GM21717 (cell line): ENCODE data around the gene SLC16A12.
"Not testable (repeated sequence)": the region's sequence is repeated elsewhere in the genome, so short reads cannot be mapped to it uniquely, and the experiment has no call there.

ENCODE experiments used
- ATAC-seq: cut with Tn5 transposase; IDR thresholded peaks from one replicate; pipeline ENCODE4 v1.9.1; 2021; ENCODE audit warnings: mild to moderate bottlenecking, moderate library complexity; ENCODE audit not compliant: unreplicated experiment

SLC16A12 gene

DNA sequence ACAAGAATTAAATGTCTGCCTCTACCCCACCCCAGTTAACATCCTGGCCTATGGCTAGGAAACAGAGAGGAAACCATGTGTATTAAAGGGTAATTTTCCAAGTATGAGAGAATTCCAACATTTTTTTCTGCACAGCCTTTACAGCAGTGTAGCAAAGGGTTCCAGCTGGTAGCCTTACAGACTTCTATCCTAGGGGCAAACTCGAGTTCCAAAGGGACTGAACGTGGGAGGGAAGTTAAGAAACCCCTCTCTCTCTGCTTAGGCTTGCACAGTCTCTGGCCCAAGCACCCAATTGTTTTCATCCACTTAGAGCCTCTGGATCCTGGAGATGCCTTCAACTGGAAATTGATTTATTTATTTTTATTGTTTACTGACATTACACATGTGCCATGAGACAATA, 60.3 kb downstream of the SLC16A12 start:
- no peak for ATAC-seq

DNA sequence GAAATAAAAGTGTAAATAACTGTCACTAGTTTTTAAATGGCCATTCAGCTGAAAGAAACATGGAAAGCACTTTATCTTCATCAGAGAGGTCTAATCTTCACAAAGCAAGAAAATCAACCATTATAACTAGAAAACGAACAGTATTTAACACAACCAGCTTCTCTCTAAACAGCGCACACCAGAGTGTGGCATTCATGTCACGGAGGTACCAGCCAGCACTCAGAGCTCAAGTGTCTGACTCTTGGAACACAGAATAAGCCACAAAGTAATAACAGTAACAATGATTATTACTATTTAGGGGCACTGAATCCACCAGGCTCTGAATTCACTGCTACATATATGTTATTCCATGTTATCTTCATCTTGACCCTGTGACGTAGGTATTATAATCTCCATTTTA, 60.9 kb downstream of the SLC16A12 start:
- ATAC-seq: no peak

DNA sequence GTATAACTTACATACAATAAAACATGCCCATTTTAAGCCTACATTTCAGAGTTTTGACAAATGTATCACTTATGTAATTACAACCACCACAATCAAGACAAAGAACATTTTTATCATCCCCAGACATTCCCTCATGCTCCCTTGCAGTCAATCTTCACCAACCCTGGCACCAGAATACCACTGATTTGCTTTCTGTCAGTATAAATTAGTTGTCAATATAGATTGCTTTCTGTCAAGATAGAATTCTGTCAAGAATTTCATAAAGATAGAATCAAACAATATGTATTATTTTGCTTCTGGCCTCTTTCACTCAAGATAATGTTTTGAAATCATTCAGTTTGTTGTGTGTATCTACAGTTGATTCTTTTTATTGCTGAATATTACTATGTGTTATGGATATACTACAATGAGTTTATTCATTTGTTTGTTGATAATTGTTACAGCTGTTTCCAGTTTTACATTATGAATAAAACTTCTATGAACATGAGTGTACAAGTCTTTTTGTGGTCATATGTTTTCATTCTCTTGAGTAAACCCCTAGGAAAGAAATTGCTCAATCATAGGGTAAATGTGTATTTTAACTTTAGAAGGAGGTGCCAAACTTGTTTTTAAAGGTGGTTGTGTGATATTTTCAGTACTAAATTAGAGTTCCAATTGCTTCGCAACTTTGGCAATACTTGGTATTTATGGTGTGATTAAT, 64.1 kb downstream of the SLC16A12 start:
- no peak for ATAC-seq

DNA sequence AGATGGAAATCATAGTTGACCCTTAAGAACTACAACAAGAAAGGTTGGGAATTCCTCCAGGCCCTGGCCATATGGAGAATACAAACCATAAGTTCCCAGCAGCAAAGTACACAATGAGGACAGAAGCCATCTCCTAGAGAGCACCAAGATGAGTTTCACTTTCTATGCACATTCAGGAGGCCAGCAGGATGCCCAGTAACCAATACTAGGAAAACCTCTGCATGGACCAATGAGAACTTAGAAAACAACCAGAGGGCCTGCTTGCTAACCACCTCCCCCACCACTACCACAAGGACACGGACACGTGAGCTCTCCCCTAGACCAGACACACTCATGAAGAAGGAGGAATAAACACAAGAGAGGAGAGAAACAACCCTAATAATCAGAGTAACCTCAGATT, 64.8 kb downstream of the SLC16A12 start:
- ATAC-seq: no peak

DNA sequence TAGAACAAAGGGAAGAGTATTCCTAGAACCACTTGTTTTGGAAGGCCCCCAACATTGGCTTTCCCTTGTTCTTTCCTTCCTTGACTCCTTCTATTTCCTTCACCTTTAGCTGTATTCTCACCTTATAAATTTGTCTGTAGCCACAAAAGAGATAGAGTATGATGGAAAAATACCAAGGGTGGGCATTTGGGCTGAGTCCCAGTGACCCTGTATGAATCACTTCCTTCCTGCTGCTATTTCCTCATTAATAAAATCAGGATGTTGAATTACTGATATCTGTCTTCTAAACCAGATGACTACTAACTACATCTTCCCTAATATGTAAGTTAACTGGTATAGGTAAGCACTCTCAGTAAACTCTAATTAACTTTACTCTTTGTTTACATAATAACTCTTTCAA, 65.9 kb downstream of the SLC16A12 start:
- no peak for ATAC-seq

- ATAC-seq: no peak
These were observed 67.0 kb downstream of the SLC16A12 start for GRCh38 chr10:89468191-89468965.

DNA sequence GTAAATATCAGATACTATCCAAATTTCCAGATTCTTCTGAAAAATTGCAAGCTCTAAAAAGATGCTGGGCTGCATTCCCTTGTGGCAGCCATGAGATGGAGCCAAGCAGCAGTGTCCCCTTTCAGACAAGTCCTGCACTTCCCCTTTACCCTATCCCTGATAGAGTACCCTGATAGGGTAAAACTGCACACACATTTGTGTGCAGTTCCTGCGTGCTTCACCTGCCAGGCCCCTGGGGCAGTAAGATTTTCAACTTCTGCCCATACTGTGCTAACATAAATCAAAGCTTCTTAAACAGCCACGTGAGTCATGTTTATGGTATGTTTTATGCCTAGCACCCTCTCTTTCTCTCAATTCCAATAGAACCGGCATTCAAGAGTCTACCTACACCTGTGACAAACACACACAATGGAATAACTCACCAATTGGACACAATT, 68.8 kb downstream of the SLC16A12 start:
- ATAC-seq: no peak

GRCh38 chr10:89465196-89465595, 70.2 kb downstream of the SLC16A12 start:
- no peak for ATAC-seq

GRCh38 chr10:89463846-89464537, 71.4 kb downstream of the SLC16A12 start:
- ATAC-seq: no peak

DNA sequence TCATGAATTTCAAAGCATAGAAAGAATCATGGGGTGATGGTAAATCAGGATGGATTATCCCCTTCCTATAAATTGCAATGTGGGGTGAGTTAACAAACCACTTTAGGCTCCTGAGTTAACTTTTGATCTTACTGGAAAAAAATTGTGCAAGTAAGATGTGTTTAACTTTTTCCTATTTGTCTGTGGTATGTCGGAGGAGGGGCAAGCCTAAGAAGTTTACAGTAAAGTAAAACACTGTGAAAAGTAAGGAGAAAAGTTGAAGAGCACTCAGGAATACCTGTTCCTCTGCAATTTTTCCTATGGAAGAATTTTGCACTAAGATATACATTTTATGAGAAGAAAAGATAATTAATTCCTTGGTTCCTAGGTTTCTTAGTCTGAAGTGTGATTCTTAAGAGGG, 76.6 kb downstream of the SLC16A12 start:
- no peak for ATAC-seq

GRCh38 chr10:89458291-89458690, 77.1 kb downstream of the SLC16A12 start:
- no peak for ATAC-seq

- ATAC-seq: no peak
These were observed 80.6 kb downstream of the SLC16A12 start for GRCh38 chr10:89454561-89455347.

DNA sequence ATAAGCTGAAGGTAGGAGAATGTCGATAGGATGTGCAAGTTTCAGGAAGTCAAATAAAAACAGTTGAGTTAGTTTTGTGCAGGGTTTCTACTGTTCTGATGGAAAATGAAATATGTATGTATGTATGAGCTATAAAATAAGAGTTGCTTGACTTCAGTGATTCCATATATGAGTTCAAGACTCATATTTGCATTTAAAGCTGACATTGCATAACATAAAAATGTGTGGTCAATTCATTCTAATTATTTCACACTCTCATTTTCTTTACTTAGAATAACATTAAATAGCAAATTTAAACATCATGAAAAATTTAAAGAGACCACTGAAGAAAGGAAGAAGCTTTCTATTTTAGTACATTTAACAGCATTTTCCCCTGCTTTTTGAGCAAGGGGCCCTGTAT, 83.2 kb downstream of the SLC16A12 start:
- ATAC-seq: no peak

DNA sequence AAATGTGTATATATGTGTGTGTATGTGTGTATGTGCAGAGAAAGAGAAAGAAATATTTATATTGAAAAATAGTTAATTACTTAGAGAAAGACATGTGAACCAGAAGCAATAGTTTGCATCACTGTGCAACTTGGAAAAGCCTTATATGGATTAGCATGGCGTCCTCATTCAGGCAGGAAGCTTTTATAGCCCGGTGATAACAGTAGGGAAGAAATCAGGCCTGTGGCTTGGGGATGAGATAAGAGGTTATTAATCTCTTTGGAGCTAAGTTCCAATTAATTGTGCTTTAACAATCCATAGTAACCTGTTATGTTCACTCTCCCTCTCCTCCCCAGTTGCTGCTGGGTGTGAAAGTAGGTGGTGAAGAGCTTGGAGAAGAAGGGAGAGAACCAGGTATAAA, 84.5 kb downstream of the SLC16A12 start:
- ATAC-seq: no peak

- not testable (repeated sequence) for ATAC-seq
These were observed 90.6 kb downstream of the SLC16A12 start for GRCh38 chr10:89444819-89445218.

DNA sequence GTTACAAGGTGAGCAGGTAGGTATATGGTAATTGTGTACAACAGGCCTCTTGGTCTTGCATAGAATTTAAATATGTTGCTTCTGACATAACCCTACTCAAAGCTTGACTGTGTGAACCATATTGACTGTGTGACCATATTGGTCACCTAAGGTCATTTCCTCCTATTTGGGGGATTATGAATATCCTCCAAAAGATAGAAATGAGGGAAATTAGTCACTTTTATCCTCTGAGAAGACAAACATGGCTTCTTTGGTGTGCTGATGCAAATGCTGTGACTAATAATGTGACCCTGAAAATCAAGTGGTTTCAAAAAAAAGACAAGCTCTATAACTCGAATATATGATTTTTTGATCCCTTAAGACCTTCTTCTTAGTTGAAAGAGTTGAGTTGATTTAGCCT, 93.1 kb downstream of the SLC16A12 start:
- no peak for ATAC-seq

- ATAC-seq: no peak
These were observed 95.0 kb downstream of the SLC16A12 start for GRCh38 chr10:89440226-89441009.

GRCh38 chr10:89438525-89438924, 96.9 kb downstream of the SLC16A12 start:
- ATAC-seq: no peak

DNA sequence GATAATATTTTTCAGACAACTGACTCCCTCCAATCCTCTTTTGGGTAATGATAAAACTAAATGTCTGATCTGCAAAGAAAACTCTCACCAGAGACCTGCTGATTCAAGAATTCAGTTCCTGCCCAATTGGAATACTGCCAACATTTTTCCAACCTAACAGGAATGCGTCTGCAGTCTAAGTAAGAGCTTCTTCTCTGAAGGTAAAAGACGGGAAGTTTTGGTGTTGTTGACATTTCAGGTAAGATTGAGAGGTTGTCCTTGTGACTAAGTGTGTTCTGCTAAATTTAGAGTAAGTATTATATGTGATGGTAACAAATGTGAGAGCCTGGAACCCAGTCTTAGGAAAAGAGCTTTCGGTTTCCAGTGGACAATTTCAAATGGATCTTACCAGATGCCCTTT, 103.4 kb downstream of the SLC16A12 start:
- no peak for ATAC-seq

- ATAC-seq: no peak
These were observed 106.5 kb downstream of the SLC16A12 start for GRCh38 chr10:89428877-89429276.
